Osteocyte (in vitro differentiated cells): Measurements from ENCODE around the gene ZNF358. TPM values are rescaled to one million over a fixed set of nuclear protein-coding genes. Genes with fewer than 3 reads are reported as not detected.

ENCODE experiments used
- DNase-seq: peaks from one replicate; pipeline ENCODE4 v3.0.0; 2021; ENCODE audit warnings: mixed read lengths; ENCODE audit not compliant: unreplicated experiment; ENCODE audit errors: extremely low spot score
- H3K27ac Mint-ChIP-seq: one replicate; pipeline ENCODE4 v1.8.0; 2021; ENCODE audit warnings: mild to moderate bottlenecking, mixed read lengths; ENCODE audit not compliant: unreplicated experiment
- H3K27me3 Mint-ChIP-seq: one replicate; pipeline ENCODE4 v1.8.0; 2021; ENCODE audit warnings: mixed read lengths; ENCODE audit not compliant: unreplicated experiment
- H3K36me3 Mint-ChIP-seq: one replicate; pipeline ENCODE4 v1.8.0; 2021; ENCODE audit warnings: mixed read lengths; ENCODE audit not compliant: unreplicated experiment
- H3K4me1 Mint-ChIP-seq: one replicate; pipeline ENCODE4 v1.8.0; 2021; ENCODE audit warnings: mixed read lengths; ENCODE audit not compliant: unreplicated experiment
- H3K4me3 Mint-ChIP-seq: one replicate; pipeline ENCODE4 v1.8.0; 2021; ENCODE audit warnings: mild to moderate bottlenecking, moderate library complexity, mixed read lengths; ENCODE audit not compliant: unreplicated experiment
- H3K9me3 Mint-ChIP-seq: one replicate; pipeline ENCODE4 v1.8.0; 2021; ENCODE audit warnings: mixed read lengths; ENCODE audit not compliant: unreplicated experiment
- total RNA-seq: library from RNA; stranded (reverse); gene quantifications from 2 replicates; pipeline ENCODE4 v1.2.1, GENCODE V29; 2021
- TF ChIP-seq, protein P1 (sequence below): fragments of 200-600 bp; sonication (generic); IDR thresholded peaks from 2 replicates; pipeline ENCODE4 v1.5.0; 2021; ENCODE audit warnings: antibody characterized with exemption, mild to moderate bottlenecking, moderate library complexity

The ZNF358 gene
- total RNA-seq, 1 donor from 2014 or later, result 93.5 TPM

DNA sequence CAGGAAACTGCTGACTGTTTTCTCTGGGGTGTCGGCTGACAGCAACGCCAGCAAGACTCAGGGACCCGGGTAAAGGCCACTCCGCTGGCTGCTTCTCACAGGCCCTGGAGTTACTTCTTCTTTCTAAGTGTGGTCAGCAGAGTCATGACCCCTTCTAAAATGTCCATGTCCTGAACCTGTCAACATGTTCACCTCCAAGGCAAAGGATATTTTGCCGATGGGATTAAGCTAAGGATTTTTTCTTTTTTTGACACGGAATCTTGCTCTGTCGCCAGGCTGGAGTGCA is 35.0 kb upstream of the ZNF358 start:
- no peak for DNase-seq
- Mint-ChIP-seq H3K36me3 (no peaks in the 10 kb centered on the region), H3K4me3 (no peak overlapping the region), H3K4me1 (peaks cover 27% of the 10 kb centered on the region), H3K9me3 (no peaks in the 10 kb centered on the region), H3K27me3 (no peaks in the 10 kb centered on the region), H3K27ac (peak overlapping the region; percentile 62)
- TF ChIP-seq, protein P1, sequence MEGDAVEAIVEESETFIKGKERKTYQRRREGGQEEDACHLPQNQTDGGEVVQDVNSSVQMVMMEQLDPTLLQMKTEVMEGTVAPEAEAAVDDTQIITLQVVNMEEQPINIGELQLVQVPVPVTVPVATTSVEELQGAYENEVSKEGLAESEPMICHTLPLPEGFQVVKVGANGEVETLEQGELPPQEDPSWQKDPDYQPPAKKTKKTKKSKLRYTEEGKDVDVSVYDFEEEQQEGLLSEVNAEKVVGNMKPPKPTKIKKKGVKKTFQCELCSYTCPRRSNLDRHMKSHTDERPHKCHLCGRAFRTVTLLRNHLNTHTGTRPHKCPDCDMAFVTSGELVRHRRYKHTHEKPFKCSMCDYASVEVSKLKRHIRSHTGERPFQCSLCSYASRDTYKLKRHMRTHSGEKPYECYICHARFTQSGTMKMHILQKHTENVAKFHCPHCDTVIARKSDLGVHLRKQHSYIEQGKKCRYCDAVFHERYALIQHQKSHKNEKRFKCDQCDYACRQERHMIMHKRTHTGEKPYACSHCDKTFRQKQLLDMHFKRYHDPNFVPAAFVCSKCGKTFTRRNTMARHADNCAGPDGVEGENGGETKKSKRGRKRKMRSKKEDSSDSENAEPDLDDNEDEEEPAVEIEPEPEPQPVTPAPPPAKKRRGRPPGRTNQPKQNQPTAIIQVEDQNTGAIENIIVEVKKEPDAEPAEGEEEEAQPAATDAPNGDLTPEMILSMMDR, result no peak

DNA sequence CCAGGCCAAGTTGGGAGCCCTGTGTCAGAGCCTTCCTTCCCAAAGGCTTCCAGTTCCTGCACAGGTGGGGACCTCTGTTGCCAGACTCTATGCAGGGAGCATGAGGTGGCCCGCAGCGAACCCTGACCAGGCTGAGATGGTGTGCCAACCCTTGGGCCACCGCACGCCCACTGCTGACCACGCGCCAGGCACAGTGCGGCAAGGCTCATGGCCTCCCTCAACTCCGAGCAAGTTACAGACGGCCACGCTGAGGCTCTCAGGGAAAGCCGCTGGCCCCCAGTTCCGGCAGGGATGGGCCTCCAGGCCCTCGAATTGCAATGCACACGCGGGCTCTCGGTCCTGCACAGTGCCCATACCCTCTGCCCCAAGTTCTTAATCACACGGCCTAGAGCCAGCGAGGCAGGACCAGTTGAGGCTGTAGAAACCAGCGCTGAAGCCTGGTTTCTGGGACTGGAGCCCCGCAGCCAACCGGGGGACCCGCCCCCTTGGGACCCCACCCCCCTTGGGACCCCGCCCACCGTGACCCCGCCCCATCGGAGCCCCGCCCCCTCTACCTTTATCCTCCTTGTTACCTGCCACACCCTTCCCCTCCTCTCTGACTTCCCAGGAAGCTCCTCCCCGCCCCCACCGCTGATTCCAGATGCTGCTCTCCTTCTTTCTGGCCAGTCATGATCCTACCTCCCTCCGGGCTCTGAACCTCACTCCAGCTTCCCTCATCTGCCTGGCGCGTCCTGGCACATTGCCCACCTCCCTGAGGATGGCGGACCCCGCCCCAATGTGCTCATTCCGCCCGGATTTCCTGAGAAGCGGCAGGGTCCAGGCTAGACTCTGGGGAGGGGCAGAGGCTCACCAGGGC is 33.1 kb upstream of the ZNF358 start:
- DNase-seq, result no peak
- H3K27ac Mint-ChIP-seq, result peak overlapping the region; percentile 32
- no peak overlapping the region for H3K4me3 Mint-ChIP-seq

DNA sequence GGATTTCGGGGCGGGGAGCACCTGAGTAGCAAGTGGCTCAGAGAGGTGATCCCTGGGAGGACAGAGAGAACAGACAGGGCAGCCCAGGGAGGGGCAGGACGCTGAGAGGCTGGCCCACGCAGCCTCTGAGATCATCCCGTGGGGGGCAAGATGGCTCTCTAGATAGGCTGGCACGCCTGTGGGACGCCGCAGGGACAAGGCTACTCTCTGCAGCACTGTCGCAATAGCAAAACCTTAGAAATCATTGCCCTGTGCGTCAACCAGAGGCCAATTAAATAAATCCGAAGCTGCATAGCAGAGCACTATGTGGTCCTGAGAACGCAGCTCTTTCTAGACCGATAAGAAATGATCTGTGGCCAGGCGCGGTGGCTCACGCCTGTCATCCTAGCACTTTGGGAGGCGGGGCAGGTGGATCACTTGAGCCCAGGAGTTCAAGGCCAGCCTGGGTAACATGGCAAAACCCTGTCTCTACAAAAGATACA is 32.1 kb upstream of the ZNF358 start:
- H3K4me3 Mint-ChIP-seq, result no peak overlapping the region
- H3K27ac Mint-ChIP-seq, result peak overlapping the region; percentile 32
- DNase-seq, result no peak
- no peaks in the 10 kb centered on the region for H3K27me3 Mint-ChIP-seq
- no peaks in the 10 kb centered on the region for H3K36me3 Mint-ChIP-seq
- H3K4me1 Mint-ChIP-seq, result peaks cover 28% of the 10 kb centered on the region
- no peaks in the 10 kb centered on the region for H3K9me3 Mint-ChIP-seq
- TF ChIP-seq, protein P1, result no peak

More for the DNA sequence above, 33.1 kb upstream of the ZNF358 start:
- H3K4me1 Mint-ChIP-seq, result peaks cover 27% of the 10 kb centered on the region
- H3K27me3 Mint-ChIP-seq, result no peaks in the 10 kb centered on the region
- no peaks in the 10 kb centered on the region for H3K9me3 Mint-ChIP-seq
- H3K36me3 Mint-ChIP-seq, result no peaks in the 10 kb centered on the region
- TF ChIP-seq, protein P1, result no peak

DNA sequence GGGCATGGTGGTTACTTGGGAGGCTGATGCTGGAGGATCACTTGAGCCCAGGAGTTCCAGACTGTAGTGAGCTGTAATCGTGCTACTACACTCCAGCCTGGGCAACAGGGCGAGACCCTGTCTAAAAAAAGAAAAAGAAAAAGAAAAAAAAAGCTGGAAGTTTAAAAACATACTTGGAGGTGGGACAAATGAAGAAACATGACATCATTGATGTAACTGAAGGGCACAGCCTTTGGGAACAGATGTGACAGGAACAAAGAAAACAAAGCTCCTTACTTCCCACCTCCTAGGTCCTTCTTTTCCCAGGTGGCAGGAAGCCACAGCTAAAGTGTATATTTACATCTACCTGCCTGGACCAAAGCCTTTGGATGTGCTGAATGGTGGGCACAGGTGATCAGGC is 29.0 kb upstream of the ZNF358 start:
- H3K4me1 Mint-ChIP-seq, result peaks cover 16% of the 10 kb centered on the region

DNA sequence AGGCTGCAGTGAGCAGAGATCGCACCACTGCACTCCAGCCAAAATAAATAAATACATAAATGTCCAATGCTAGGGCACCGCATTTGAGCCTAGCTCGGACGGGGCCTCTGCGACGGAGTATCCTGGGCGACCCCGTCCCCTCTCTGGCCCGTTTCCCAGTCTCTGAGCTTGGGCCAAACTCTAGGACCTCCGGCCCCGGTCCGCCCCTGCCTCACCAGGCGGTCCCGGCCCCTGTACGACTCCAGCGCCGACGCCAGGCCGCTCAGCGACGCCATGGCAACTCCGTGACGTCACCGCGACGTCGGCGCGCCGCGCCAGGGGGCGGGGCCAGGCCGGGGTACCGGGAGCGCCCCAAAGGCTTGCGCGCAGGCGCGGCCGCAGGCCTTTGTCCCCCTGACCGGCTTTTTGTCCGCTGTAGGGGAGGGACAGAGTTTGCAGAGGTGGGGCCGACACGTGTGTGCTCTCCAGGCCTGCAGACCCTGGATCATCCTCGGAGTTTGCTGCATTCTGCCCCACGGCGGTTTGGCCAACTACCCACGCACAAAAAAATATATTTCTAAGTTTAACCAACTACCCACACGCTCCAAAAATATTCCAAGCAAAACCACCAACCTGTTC is 27.1 kb upstream of the ZNF358 start, which contains the start of gene PEX11G:
Gene PEX11G, minus strand, starts transcription at position 300 of the 618 bp plus-strand sequence. Its CDS starts 25 bp downstream, at position 275.
- TF ChIP-seq, protein P1, result no peak
- Mint-ChIP-seq H3K4me1 (peaks cover 8% of the 10 kb centered on the region), H3K4me3 (peak within 1 kb of the TSS; percentile 62), H3K36me3 (no peaks in the 10 kb centered on the region), H3K27ac (peak within 1 kb of the TSS; percentile 74), H3K9me3 (no peaks in the 10 kb centered on the region), H3K27me3 (no peaks in the 10 kb centered on the region)
- DNase-seq, result peak; percentile 93

More for the DNA sequence above, 29.0 kb upstream of the ZNF358 start:
- DNase-seq, result no peak
- Mint-ChIP-seq H3K36me3 (no peaks in the 10 kb centered on the region), H3K27me3 (no peaks in the 10 kb centered on the region), H3K9me3 (no peaks in the 10 kb centered on the region), H3K4me3 (no peak overlapping the region), H3K27ac (no peak overlapping the region)
- TF ChIP-seq, protein P1, result no peak
